Measurements from ENCODE around the gene CHID1. TPM values are rescaled to one million over a fixed set of nuclear protein-coding genes. Genes with fewer than 3 reads are reported as not detected.

Gene CHID1
- total RNA-seq, 4 donors from 2014 or later, result 75.0 to 144 (median 93.8) TPM

- peak in 1 of 6 experiments; percentile 1 for TF ChIP-seq CTCF (IDR thresholded peaks at IDR 0.05)
- TF ChIP-seq POLR2A (IDR thresholded peaks at IDR 0.05), result peak in 1 of 2 donors; percentile 49
- WGBS, 2 donors, result 14 to 23% methylated on average over 14 to 21 of the region's 31 CpGs
- peak; percentile 96 to 97 for DNase-seq
- H3K27me3 ChIP-seq, result no peaks in the 10 kb centered on the region
- H3K4me3 ChIP-seq (replicated peaks in 1 of 3), result peak overlapping the region in 1 of 3 donors; percentile 97
- peak overlapping the region; percentile 91 to 99 (median 99) for H3K27ac ChIP-seq
- peaks cover 1 to 2% of the 10 kb centered on the region in 2 donors for H3K36me3 ChIP-seq
- no peaks in the 10 kb centered on the region for H3K9me3 ChIP-seq
- intact Hi-C loops (cut with DNase I), result loop anchor here (5.0 kb wide), 1 partner anchor 207 kb away; no protein-coding TSS in a partner anchor
- peaks cover 52 to 55% of the 10 kb centered on the region in 2 donors for H3K4me1 ChIP-seq
Measured at GRCh38 chr11:844693-845644, 65.6 kb downstream of the CHID1 start.

DNA sequence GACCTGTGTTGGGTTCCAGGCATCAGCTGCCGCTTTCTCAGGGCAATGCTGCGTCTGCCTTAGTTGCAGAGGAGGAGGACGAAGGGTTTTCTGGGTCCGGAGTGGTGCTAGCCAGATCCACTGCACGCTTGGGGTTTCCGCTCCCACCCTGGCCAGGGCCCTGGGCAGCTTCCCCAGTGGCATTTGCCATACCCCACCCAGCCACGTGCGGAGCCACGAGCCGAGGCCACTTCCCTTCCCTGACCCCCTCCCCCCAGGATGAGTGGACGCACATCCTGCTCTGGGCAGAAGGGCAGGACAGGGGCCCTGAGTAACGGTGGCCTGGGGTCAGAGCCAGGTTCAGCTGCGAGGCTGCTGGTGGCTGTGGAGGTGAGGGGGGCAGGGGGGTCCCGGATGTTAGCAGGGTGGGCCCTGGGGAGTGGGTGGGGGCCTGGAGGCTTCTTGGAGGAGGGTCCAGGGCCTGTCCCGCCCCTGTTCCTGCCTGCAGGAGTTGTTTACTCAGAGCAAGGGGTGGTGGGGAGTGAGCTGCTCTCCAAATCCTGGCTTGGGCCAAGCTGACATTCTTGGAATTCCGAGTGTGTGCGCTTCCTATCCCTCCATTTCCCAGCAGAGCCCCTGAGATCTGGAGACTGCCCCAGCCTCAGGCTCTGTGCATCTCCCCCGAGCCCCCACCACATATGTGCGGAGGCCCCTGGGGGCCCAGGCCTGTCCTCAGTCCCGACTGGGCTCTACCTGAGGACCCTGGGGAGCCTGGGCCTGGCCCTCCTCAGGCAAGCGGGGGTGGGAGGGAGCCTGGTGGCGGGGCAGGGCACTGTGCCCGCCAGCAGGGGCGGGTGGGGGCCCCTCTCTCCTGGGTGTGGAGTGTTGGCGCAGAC lies 66.6 kb downstream of the CHID1 start:
- DNase-seq, result peak; percentile 96 to 98
- TF ChIP-seq POLR2A (IDR thresholded peaks at IDR 0.05) (peak; percentile 49 to 61), CTCF (IDR thresholded peaks at IDR 0.05) (peak in 2 of 6 experiments; percentile 11 to 14)
- Histone ChIP-seq H3K36me3 (peaks cover 10 to 12% of the 10 kb centered on the region in 2 donors), H3K4me1 (peaks cover 47 to 49% of the 10 kb centered on the region in 2 donors), H3K27ac (peak overlapping the region; percentile 91 to 99 (median 99)), H3K4me3 (replicated peaks in 1 of 3) (peak overlapping the region; percentile 54 to 97 (median 96)), H3K27me3 (no peaks in the 10 kb centered on the region), H3K9me3 (no peaks in the 10 kb centered on the region)
- intact Hi-C loops (cut with DNase I), result no loop called here
- whole genome bisulfite sequencing, 2 donors, result 3% methylated on average over 12 of the region's 25 CpGs; no CpG with 5 or more reads in 1 of the 2 donors

- WGBS, 2 donors, result 0 to 5% methylated on average over 12 to 18 of the region's 53 CpGs
- Histone ChIP-seq H3K4me1 (peaks cover 39 to 41% of the 10 kb centered on the region in 2 donors), H3K27ac (peak overlapping the region; percentile 91 to 99 (median 99)), H3K4me3 (replicated peaks in 1 of 3) (peak overlapping the region; percentile 54 to 97 (median 96)), H3K27me3 (no peaks in the 10 kb centered on the region), H3K9me3 (no peaks in the 10 kb centered on the region), H3K36me3 (peaks cover 19% of the 10 kb centered on the region in 2 donors)
- peak in 1 of 2 donors; percentile 40 for DNase-seq
- no peak for TF ChIP-seq POLR2A (IDR thresholded peaks at IDR 0.05)
- TF ChIP-seq CTCF (IDR thresholded peaks at IDR 0.05), result no peak
- intact Hi-C loops (cut with DNase I), result no loop called here
Measured at GRCh38 chr11:843086-843734, 67.4 kb downstream of the CHID1 start.

DNA sequence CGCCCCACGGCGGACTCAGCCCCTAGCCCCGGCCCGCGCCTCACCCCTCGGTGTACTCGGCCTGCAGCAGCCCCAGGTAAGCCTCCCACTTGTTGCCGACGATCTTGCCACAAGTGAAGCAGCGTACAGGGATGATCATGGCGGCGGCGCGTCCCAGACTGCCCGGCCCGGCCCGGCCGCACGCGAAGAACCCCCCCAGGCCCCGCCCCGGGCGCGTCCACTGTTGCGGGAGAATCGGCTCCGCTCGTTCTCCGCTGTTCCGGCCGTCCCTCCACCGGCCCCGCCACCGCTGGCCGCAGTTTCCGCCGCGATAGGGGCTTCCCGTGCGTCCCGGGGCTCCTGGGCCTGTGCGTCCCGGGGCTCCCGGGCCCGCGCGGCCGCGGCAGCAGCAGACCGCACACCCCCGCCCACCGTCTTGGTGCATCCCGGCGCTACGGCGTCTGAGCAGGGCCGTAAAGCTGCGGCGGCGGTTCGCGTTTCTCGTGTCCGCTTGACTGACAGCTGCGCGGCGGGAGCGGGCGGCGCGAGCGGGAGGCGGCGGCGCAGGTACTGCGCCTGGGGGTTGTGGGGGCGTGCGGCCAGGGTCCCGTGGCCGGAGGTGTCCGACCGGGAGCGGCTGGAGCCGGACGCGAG lies 68.1 kb downstream of the CHID1 start, which contains the start of the genes POLR2L and TSPAN4:
POLR2L (minus strand) TSS at position 160 of the 633 bp plus-strand sequence; CDS start at position 139, 21 bp downstream.
TSPAN4 (plus strand) TSS at position 483 of the 633 bp plus-strand sequence. CDS start 7,453 bp downstream, outside the sequence.
- TF ChIP-seq POLR2A (IDR thresholded peaks at IDR 0.05) (peak; percentile 32 to 96), CTCF (IDR thresholded peaks at IDR 0.05) (peak in 2 of 6 experiments; percentile 10 to 45)
- Histone ChIP-seq H3K4me3 (replicated peaks in 1 of 3) (peak within 1 kb of the TSS; percentile 54 to 97 (median 96)), H3K27ac (peak within 1 kb of the TSS; percentile 91 to 99 (median 99)), H3K36me3 (peaks cover 20 to 26% of the 10 kb centered on the region in 2 donors), H3K9me3 (no peaks in the 10 kb centered on the region), H3K27me3 (no peaks in the 10 kb centered on the region), H3K4me1 (peaks cover 34 to 36% of the 10 kb centered on the region in 2 donors)
- peak; percentile 90 to 92 for DNase-seq
- 0 to 4% methylated on average over 5 to 7 of the region's 87 CpGs for WGBS, 2 donors
- intact Hi-C loops (cut with DNase I), result no loop called here
